ENCODE measurements around the gene FAM228B. TPM values are rescaled to one million over a fixed set of nuclear protein-coding genes. Genes with fewer than 3 reads are reported as not detected.

Gene FAM228B
- total RNA-seq, 1 donor from 2014 or later = 38.0 TPM

- Mint-ChIP-seq H3K27me3 (ENCODE audit: low read depth) (no peaks in the 10 kb centered on the region), H3K36me3 (peaks cover 37% of the 10 kb centered on the region), H3K27ac (no peak overlapping the region), H3K4me3 (no peak overlapping the region), H3K9me3 (no peaks in the 10 kb centered on the region), H3K4me1 (peaks cover 10% of the 10 kb centered on the region)
- no peak for DNase-seq (ENCODE audit: low spot score in 2 of 2, unreplicated experiment in 2 of 2)
- no peak for TF ChIP-seq CTCF (IDR thresholded peaks at IDR 0.05; ENCODE audit: unreplicated experiment)
Observed at GRCh38 chr2:24208490-24208889, 85.2 kb downstream of the FAM228B start.

GRCh38 chr2:24209389-24210105, 86.3 kb downstream of the FAM228B start:
- H3K9me3 Mint-ChIP-seq = no peaks in the 10 kb centered on the region
- H3K27me3 Mint-ChIP-seq (ENCODE audit: low read depth) = no peaks in the 10 kb centered on the region
- no peak for TF ChIP-seq CTCF (IDR thresholded peaks at IDR 0.05; ENCODE audit: unreplicated experiment)
- H3K27ac Mint-ChIP-seq = peak overlapping the region; percentile 31
- H3K36me3 Mint-ChIP-seq = peaks cover 28% of the 10 kb centered on the region
- no peak overlapping the region for H3K4me3 Mint-ChIP-seq
- DNase-seq (ENCODE audit: low spot score in 2 of 2, unreplicated experiment in 2 of 2) = no peak
- H3K4me1 Mint-ChIP-seq = peaks cover 10% of the 10 kb centered on the region

GRCh38 chr2:24210106-24210455, 86.8 kb downstream of the FAM228B start:
- DNase-seq (ENCODE audit: low spot score in 2 of 2, unreplicated experiment in 2 of 2) = no peak
- Mint-ChIP-seq H3K27ac (peak overlapping the region; percentile 31), H3K4me3 (no peak overlapping the region), H3K9me3 (no peaks in the 10 kb centered on the region), H3K27me3 (ENCODE audit: low read depth) (no peaks in the 10 kb centered on the region), H3K36me3 (peaks cover 28% of the 10 kb centered on the region), H3K4me1 (peaks cover 10% of the 10 kb centered on the region)
- no peak for TF ChIP-seq CTCF (IDR thresholded peaks at IDR 0.05; ENCODE audit: unreplicated experiment)

GRCh38 chr2:24210723-24211122, 87.5 kb downstream of the FAM228B start:
- Mint-ChIP-seq H3K9me3 (no peaks in the 10 kb centered on the region), H3K4me3 (no peak overlapping the region), H3K27me3 (ENCODE audit: low read depth) (no peaks in the 10 kb centered on the region), H3K27ac (no peak overlapping the region), H3K36me3 (peaks cover 27% of the 10 kb centered on the region), H3K4me1 (peaks cover 10% of the 10 kb centered on the region)
- no peak for DNase-seq (ENCODE audit: low spot score in 2 of 2, unreplicated experiment in 2 of 2)
- no peak for TF ChIP-seq CTCF (IDR thresholded peaks at IDR 0.05; ENCODE audit: unreplicated experiment)

GRCh38 chr2:24211408-24211807, 88.1 kb downstream of the FAM228B start:
- peaks cover 32% of the 10 kb centered on the region for H3K36me3 Mint-ChIP-seq

More at GRCh38 chr2:24211408-24211807, 88.1 kb downstream of the FAM228B start:
- Mint-ChIP-seq H3K9me3 (no peaks in the 10 kb centered on the region), H3K4me1 (peaks cover 10% of the 10 kb centered on the region), H3K27me3 (ENCODE audit: low read depth) (no peaks in the 10 kb centered on the region), H3K4me3 (no peak overlapping the region), H3K27ac (no peak overlapping the region)
- no peak for DNase-seq (ENCODE audit: low spot score in 2 of 2, unreplicated experiment in 2 of 2)
- TF ChIP-seq CTCF (IDR thresholded peaks at IDR 0.05; ENCODE audit: unreplicated experiment) = no peak

Measured in mesothelial cell of epicardium (in vitro differentiated cells).